GM18517 (cell line): ENCODE data around the gene MARCHF5.

Experiments
- ATAC-seq: cut with Tn5 transposase; IDR thresholded peaks from one replicate; pipeline ENCODE4 v1.9.1; 2021; ENCODE audit warnings: mild to moderate bottlenecking, moderate library complexity; ENCODE audit not compliant: unreplicated experiment

The MARCHF5 gene, protein sequence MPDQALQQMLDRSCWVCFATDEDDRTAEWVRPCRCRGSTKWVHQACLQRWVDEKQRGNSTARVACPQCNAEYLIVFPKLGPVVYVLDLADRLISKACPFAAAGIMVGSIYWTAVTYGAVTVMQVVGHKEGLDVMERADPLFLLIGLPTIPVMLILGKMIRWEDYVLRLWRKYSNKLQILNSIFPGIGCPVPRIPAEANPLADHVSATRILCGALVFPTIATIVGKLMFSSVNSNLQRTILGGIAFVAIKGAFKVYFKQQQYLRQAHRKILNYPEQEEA

GRCh38 chr10:92290837-92291615 is at the start of gene MARCHF5, which contains the start of gene CPEB3:
Gene MARCHF5 (plus strand): TSS chr10:92291167. CDS start chr10:92291495, 328 bp downstream.
Gene CPEB3 (minus strand): TSS chr10:92291078. CDS start chr10:92240350, 50,728 bp downstream.
- peak; percentile 98 for ATAC-seq

DNA sequence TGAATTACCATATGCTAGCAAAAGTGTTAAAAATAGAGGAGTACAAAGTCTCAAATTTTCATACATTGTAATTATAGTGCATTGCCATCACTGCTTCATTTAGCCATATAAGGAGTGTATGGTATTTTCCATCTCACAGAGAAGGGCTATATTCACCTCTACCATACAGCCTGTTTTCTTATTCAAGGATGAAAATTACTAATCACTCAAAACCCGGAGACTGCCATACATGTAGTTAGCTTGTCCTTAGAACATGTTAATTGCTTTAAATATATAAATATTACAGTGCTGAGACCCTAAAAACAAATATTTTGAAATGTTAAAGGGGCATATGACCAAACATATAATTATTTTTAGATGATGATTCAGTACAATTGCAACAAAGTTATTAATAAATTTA is 49.5 kb upstream of the MARCHF5 start:
- no peak for ATAC-seq

GRCh38 chr10:92242380-92242779 is 48.6 kb upstream of the MARCHF5 start:
- no peak for ATAC-seq

DNA sequence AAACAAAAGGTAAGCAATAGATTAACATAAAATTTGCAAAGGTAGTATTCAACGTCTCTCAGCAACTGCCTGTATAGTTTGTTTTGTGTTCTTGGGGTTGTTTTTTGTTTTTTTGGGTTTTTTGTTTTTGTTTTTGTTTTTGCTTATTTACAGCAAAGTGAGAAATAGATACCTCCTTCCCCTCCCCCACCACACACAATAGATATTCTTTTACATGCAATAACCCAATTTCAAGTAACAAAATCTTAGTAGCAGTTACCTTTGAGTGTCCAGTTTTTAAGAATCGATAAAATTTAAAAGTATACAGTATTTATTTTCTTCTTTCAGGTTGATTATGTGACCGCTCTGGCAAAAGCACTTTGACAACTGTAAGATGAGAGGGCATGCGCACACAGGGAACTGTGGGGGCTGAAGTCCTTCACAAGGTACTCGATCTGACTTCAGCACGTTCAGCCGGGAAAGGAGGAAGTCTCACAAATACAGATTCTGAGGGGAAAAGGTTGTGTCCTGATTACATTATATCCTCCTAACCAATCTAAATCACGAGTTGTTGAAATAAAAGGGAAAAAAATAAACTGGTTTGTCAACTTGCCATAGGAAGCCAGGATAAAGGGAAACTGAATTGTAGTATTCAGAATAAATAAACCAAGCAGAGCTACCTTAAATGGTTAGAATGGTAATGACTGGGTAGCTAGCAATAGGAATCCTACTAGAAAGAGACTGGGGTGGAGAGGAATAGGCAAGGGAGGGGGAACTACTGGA is 47.9 kb upstream of the MARCHF5 start:
- ATAC-seq: no peak

DNA sequence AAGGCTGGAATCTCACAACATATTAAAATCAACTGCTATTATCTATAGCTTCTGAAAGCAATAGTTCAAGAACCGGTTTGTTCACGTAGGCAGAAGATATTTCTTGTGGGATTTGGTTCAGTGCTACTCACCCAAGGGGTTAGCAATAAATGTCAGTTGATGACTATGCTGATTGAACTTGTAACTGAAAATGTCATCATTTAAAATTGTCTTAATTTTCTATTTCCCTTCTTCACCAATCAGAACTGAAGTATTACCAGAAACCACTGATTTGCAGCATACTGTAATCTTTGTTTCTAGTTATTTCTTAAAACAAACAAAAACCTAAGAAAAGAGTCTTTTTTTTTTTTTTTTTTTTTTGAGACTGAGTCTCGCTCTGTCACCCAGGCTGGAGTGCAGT is 46.2 kb upstream of the MARCHF5 start:
- no peak for ATAC-seq

DNA sequence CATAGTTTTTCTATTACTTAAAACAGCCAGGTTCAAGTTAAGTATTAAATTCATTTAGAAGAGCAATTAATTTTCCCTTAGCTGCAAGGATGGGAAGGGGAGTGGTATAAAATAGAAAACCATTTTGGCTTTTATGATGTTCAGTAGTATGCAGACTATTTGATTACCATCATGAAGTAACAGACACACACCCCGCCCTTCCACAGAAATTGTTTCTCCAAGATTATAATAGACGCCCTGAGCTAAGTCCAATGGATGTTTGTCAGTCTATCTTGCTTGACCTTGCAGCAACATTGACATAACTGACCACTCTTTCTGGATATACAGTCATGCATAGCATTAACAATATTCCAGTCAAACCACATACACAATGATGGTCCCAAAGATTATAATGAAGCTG is 42.4 kb upstream of the MARCHF5 start:
- no peak for ATAC-seq

- no peak for ATAC-seq
These were observed 27.6 kb upstream of the MARCHF5 start for GRCh38 chr10:92263396-92263795.

GRCh38 chr10:92264249-92264648 is 26.7 kb upstream of the MARCHF5 start:
- ATAC-seq: no peak

DNA sequence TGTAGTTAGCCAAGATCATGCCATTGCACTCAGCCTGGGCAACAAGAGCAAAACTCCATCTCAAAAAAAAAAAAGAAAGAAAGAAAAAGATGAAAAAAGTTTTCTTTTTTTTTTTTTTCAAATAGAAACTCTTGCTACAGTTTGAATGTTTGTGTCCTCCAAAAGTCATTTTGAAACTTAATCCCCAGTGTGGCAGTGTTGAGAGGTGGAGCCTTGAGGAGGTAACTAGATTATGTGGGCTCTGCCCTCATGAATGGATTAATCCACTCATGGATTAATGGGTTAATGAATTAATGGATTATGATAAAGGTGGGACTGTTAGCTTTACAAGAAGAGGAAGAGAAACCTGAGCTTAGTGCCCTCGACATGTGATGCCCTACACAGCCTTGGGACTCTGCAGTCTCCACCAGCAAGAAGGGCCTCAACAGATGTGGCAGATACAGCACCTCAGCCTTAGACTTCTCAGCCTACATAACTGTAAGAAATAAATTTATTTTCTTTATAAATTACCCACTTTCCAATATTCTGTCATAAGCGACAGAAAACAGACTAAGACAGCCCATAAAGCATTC is 25.2 kb upstream of the MARCHF5 start:
- no peak for ATAC-seq

- no peak for ATAC-seq
These were observed 23.6 kb upstream of the MARCHF5 start for GRCh38 chr10:92267343-92267742.

- no peak for ATAC-seq
These were observed 22.2 kb upstream of the MARCHF5 start for GRCh38 chr10:92268748-92269147.

- ATAC-seq: no peak
These were observed 16.9 kb upstream of the MARCHF5 start for GRCh38 chr10:92274071-92274470.

- ATAC-seq: no peak
These were observed 11.8 kb upstream of the MARCHF5 start for GRCh38 chr10:92278996-92279696.

DNA sequence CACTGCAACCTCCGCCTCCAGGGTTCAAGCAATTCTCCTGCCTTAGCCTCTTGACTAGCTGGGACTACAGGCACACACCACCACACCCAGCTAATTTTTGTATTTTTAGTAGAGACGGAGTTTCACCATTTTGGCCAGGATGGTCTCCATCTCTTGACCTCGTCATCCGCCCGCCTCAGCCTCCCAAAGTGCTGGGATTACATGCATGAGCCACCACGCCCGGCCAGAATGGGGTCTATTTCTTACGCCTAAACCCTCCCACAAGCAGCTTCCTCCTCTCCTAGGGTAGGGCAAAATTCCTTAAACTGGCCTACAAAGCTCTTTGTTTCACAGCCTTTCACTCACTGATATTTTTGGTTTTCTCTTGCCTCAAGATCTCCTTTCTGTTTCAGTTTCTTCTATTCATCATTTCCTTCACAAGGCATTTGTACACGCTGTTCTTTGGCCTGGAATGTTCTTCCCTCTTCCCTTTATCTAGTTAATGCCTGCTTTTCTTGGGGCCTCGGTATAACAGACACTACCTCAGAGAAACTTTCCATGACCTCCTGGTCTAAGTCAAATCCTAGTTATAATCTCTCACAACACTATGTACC is 6.8 kb upstream of the MARCHF5 start:
- no peak for ATAC-seq

GRCh38 chr10:92290076-92290836 is 711 bp upstream of the MARCHF5 start:
- ATAC-seq: peak; percentile 8

DNA sequence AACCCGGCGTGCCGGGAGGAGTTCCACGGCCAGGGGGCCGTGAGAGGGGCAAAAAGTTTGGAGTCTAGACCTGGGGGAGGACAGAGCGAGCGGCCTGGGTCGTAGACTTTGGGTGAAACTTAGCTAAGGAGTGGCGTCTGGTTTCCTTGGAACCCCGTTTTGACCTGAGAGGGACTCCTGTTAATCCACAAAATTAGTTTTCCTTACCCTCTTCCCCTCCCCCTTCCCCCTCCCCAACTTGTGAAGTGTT is 574 bp downstream of the MARCHF5 start:
- no peak for ATAC-seq

- no peak for ATAC-seq
These were observed 1.2 kb downstream of the MARCHF5 start for GRCh38 chr10:92291921-92292845.

DNA sequence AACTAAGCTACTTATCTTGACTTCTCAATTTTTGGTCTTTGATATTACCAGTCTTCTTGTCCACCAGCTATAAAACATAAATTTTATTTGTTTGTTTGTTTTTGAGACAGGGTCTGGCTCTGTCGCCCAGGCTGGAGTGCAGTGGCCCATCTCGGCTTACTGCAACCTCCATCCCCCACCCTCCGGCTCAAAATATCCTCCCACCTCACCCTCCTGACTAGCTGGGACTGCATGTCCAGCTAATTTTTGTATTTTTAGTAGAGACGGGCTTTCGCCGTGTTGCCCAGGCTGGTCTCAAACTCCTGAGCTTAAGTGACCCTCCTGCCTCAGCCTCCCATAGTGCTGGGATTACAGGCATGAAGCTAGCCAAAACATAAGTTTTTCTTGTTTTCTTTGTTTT is 7.5 kb downstream of the MARCHF5 start:
- no peak for ATAC-seq

- no peak for ATAC-seq
These were observed 12.1 kb downstream of the MARCHF5 start for GRCh38 chr10:92303096-92303495.
